HG03139 (cell line): ENCODE data around the gene PCDHGB4.
"Not testable (repeated sequence)": the region's sequence is repeated elsewhere in the genome, so short reads cannot be mapped to it uniquely, and the experiment has no call there.

Experiments
- ATAC-seq: cut with Tn5 transposase; IDR thresholded peaks from one replicate; pipeline ENCODE4 v1.9.1; 2021; ENCODE audit not compliant: unreplicated experiment

The PCDHGB4 gene

GRCh38 chr5:141422742-141423291, 35.3 kb downstream of the PCDHGB4 start:
- no peak for ATAC-seq

- ATAC-seq, result no peak
Observed at GRCh38 chr5:141427783-141428426, 40.4 kb downstream of the PCDHGB4 start.

- peak; percentile 89 for ATAC-seq
Observed at GRCh38 chr5:141430332-141431113, 43.0 kb downstream of the PCDHGB4 start, which contains the start of gene PCDHGA12. Gene PCDHGA12, plus strand, starts transcription at chr5:141430507. Its CDS starts 253 bp downstream, at chr5:141430760.

GRCh38 chr5:141431286-141431685, 43.8 kb downstream of the PCDHGB4 start:
- ATAC-seq, result no peak

- not testable (repeated sequence) for ATAC-seq
Observed at GRCh38 chr5:141432308-141432707, 44.8 kb downstream of the PCDHGB4 start.

GRCh38 chr5:141432726-141433125, 45.2 kb downstream of the PCDHGB4 start:
- ATAC-seq, result not testable (repeated sequence)

GRCh38 chr5:141434006-141434405, 46.5 kb downstream of the PCDHGB4 start:
- no peak for ATAC-seq

GRCh38 chr5:141437221-141437620, 49.7 kb downstream of the PCDHGB4 start:
- no peak for ATAC-seq

GRCh38 chr5:141439411-141440141, 52.1 kb downstream of the PCDHGB4 start:
- no peak for ATAC-seq
